Neutrophil (primary cell): Measurements from ENCODE around the gene FGF22.

ENCODE experiments used
- H3K27ac ChIP-seq: fragments of 200-600 bp; sonication (generic); 2 replicates; pipeline ENCODE4 v1.5.1; 2016; ENCODE audit warnings: mild to moderate bottlenecking, moderate library complexity
- H3K27me3 ChIP-seq: fragments of 200-600 bp; sonication (generic); 2 replicates; pipeline ENCODE4 v1.6.0; 2016; ENCODE audit warnings: mild to moderate bottlenecking
- H3K36me3 ChIP-seq: fragments of 200-600 bp; sonication (generic); 2 replicates; pipeline ENCODE4 v1.5.1; 2017
- H3K4me1 ChIP-seq, 2 experiments: fragments of 200-600 bp in 1 of 2; sonication (generic) in 1 of 2; 1 replicate in 1 of 2; 2 replicates in 1 of 2; pipeline versions ENCODE4 v1.5.1 to v1.6.1; 2013 to 2016; ENCODE audit warnings: low read depth in 1 of 2, low read length in 1 of 2, mild to moderate bottlenecking in 1 of 2, moderate library complexity in 1 of 2; ENCODE audit not compliant: control insufficient read depth in 1 of 2, insufficient read depth in 1 of 2
- H3K4me3 ChIP-seq, 2 experiments: fragments of 200-600 bp in 1 of 2; sonication (generic) in 1 of 2; 1 replicate in 1 of 2; 2 replicates in 1 of 2; pipeline ENCODE4 v1.5.1; 2013 to 2016; ENCODE audit warnings: low read depth in 1 of 2, low read length in 1 of 2, mild to moderate bottlenecking in 1 of 2, moderate library complexity in 1 of 2
- H3K9me3 ChIP-seq: fragments of 200-600 bp; sonication (generic); 2 replicates; pipeline ENCODE4 v1.5.1; 2016
- TF ChIP-seq, protein P1 (sequence below): fragments of 200-600 bp; sonication (generic); IDR thresholded peaks from 2 replicates; pipeline ENCODE4 v1.5.1; 2016; ENCODE audit warnings: antibody characterized with exemption

FGF22 gene

DNA sequence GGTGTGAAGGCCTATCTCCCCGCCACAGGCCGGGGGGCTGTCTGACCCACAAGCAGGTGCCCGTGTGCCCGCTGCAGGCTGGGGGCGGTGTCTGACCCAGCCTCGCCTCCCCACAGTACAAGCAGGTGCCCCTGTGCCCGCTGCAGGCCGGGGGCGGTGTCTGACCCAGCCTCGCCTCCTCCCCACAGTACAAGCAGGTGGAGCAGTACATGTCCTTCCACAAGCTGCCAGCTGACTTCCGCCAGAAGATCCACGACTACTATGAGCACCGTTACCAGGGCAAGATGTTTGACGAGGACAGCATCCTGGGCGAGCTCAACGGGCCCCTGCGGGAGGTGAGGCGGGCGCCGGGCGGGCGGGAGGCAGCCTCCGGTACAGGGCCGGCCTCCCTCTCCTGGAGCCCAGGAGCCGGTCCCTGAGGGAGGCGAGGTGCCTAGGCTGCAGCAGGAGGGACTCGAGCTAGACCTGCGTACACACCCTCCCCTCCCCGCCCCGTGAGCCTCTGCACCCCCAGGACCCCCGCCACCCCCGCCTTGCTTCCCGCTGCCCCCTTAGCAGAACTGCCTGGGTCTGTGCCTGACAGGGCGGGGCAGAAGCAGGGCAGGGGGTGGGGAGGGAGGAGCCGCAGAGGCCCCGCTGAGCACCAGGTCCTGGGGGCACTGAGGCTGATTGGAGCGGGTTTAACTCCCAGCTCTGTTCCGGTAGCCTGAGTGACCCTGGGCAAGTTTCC, 29.4 kb upstream of the FGF22 start:
- H3K36me3 ChIP-seq = no peaks in the 10 kb centered on the region
- no peak overlapping the region for H3K27ac ChIP-seq
- peaks cover 0 to 5% of the 10 kb centered on the region in 2 experiments for H3K4me1 ChIP-seq
- H3K9me3 ChIP-seq = no peaks in the 10 kb centered on the region
- peaks cover 66% of the 10 kb centered on the region for H3K27me3 ChIP-seq
- TF ChIP-seq, protein P1, sequence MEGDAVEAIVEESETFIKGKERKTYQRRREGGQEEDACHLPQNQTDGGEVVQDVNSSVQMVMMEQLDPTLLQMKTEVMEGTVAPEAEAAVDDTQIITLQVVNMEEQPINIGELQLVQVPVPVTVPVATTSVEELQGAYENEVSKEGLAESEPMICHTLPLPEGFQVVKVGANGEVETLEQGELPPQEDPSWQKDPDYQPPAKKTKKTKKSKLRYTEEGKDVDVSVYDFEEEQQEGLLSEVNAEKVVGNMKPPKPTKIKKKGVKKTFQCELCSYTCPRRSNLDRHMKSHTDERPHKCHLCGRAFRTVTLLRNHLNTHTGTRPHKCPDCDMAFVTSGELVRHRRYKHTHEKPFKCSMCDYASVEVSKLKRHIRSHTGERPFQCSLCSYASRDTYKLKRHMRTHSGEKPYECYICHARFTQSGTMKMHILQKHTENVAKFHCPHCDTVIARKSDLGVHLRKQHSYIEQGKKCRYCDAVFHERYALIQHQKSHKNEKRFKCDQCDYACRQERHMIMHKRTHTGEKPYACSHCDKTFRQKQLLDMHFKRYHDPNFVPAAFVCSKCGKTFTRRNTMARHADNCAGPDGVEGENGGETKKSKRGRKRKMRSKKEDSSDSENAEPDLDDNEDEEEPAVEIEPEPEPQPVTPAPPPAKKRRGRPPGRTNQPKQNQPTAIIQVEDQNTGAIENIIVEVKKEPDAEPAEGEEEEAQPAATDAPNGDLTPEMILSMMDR = no peak
- no peak overlapping the region for H3K4me3 ChIP-seq

DNA sequence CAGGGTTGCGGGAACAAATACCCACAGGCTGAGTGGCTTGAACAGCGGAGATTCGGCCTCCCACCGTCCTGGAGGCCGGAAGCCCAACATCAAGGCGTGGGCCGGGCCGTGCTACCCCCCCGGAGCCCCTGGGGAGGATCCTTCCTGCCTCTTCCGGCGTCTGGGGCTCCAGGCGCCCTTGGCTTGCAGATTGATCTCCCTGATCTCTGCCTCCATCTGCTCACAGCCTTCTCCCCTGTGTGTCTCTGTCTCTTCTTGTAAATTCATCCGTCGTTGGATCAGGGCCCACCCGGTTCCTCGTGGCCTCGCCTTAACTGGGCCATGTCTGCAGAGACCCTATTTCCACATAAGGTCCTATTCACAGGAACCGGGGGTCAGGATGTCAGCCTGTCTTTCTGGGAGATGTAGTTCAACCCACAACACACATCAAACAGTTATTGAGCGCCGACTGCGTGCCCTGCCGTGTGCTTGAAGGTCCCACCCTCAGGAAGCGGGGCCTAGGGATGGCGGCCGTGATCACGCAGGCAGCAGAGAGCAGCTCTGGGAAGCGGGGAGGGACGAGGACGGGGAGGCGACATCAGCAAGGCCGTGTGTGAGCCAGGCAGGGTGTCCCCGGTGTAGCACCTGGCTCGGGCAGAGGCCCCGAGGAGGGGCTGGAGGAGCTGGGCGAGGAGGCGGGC, 28.7 kb upstream of the FGF22 start:
- Histone ChIP-seq H3K4me1 (peaks cover 0 to 5% of the 10 kb centered on the region in 2 experiments), H3K9me3 (no peaks in the 10 kb centered on the region), H3K36me3 (no peaks in the 10 kb centered on the region), H3K4me3 (no peak overlapping the region), H3K27ac (no peak overlapping the region), H3K27me3 (peaks cover 72% of the 10 kb centered on the region)
- TF ChIP-seq, protein P1 = no peak

DNA sequence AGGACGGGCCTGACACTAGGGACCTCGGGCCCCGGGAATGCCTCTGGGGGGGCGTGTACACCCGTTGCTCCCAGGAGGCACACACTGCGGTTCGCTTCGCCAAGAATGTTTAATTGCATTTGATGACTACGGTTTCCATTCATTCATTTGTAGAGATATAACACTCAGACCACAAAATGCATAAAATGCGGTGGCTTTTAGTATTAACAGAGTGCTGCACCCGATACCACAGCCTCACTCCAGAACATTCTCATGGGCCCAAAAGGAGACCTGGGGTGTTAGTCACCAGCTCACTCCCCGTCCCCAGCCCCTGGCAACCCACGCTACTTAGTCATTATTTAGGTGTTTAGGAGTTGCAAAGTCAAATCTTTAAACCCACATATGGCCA, 28.2 kb upstream of the FGF22 start:
- TF ChIP-seq, protein P1 = no peak
- H3K27ac ChIP-seq = no peak overlapping the region
- H3K4me3 ChIP-seq = no peak overlapping the region
- no peaks in the 10 kb centered on the region for H3K9me3 ChIP-seq
- H3K27me3 ChIP-seq = peaks cover 76% of the 10 kb centered on the region
- H3K36me3 ChIP-seq = no peaks in the 10 kb centered on the region
- H3K4me1 ChIP-seq = peaks cover 0 to 5% of the 10 kb centered on the region in 2 experiments

DNA sequence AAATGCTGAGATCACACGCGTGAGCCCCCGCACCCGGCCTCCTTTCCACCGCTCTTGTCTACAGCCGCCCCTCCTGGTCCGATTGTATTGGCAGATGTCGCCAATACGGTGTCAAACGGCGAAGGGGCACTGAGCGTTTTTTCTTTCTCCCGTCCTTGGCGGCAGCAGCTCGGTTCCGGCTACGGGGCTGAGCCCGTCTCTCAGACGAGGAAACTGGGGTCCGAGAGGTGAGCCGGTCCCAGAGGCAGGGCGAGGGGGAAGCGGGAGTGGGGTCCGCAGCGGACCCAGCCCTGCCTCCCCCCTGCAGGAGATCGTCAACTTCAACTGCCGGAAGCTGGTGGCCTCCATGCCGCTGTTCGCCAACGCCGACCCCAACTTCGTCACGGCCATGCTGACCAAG, 26.7 kb upstream of the FGF22 start:
- TF ChIP-seq, protein P1 = no peak
- no peak overlapping the region for H3K4me3 ChIP-seq
- H3K9me3 ChIP-seq = no peaks in the 10 kb centered on the region
- H3K27me3 ChIP-seq = peaks cover 85% of the 10 kb centered on the region
- H3K36me3 ChIP-seq = peaks cover 12% of the 10 kb centered on the region
- peaks cover 0 to 5% of the 10 kb centered on the region in 2 experiments for H3K4me1 ChIP-seq
- H3K27ac ChIP-seq = no peak overlapping the region

DNA sequence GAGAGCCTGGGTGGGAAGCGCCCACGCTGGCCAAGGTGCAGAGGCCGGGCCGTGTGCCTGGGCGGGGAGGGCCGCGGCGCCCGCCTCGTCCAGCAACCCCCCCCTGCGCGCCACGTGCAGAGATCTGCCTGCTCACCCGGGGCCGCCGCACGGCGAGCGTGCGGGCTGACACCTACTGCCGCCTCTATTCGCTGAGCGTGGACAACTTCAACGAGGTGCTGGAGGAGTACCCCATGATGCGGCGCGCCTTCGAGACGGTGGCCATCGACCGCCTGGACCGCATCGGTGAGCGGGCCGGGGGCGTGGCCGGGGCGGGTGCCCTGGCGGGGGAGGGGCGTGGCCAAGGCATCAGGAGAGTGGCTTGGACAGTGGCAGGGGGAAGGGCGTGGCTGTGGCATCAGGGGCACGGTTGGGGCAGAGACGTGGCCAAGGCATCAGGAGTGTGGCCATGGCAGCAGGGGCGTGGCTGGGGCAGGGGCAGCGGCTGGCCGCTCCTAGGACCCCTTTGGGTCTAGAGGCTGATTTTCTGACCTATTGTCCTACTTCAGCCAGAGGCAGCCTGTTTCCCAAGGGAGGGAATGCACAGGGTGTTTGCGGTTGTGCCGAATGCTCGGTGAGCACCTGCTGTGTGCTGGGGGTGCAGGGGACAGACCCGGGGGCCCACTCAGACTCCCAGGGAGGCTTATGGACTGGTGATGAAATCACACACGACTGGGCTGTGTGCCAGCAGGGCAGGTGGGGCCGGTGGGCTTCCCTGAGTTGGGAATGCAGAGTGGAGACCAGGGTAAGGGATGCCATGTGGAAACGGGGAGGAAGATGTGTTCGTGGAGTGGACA, 25.7 kb upstream of the FGF22 start:
- TF ChIP-seq, protein P1 = no peak
- no peaks in the 10 kb centered on the region for H3K9me3 ChIP-seq
- H3K27me3 ChIP-seq = peaks cover 82% of the 10 kb centered on the region
- H3K4me1 ChIP-seq = peaks cover 0 to 5% of the 10 kb centered on the region in 2 experiments
- H3K36me3 ChIP-seq = peaks cover 22% of the 10 kb centered on the region
- H3K4me3 ChIP-seq = no peak overlapping the region
- H3K27ac ChIP-seq = no peak overlapping the region
